Duodenal mucosa (tissue), 2 donors: ENCODE results near the gene RALGAPA1.

Source experiments
- H3K27ac ChIP-seq: one replicate; pipeline ENCODE4 v1.7.0; 2013; ENCODE audit warnings: low read depth, low read length
- H3K27me3 ChIP-seq, 2 donors: one replicate each; pipeline ENCODE4 v1.7.0; 2013; ENCODE audit warnings: low read length in 2 of 2, control low read depth in 1 of 2; ENCODE audit not compliant: insufficient read depth in 2 of 2, control insufficient read depth in 1 of 2
- H3K36me3 ChIP-seq, 2 donors: one replicate each; pipeline ENCODE4 v1.7.0; 2013; ENCODE audit warnings: low read length in 2 of 2, control low read depth in 1 of 2; ENCODE audit not compliant: insufficient read depth in 2 of 2, control insufficient read depth in 1 of 2
- H3K4me1 ChIP-seq, 2 donors: one replicate each; pipeline ENCODE4 v1.7.0; 2013; ENCODE audit warnings: low read length in 2 of 2, control low read depth in 1 of 2; ENCODE audit not compliant: insufficient read depth in 2 of 2, control insufficient read depth in 1 of 2
- H3K4me3 ChIP-seq, 2 donors: one replicate each; pipeline ENCODE4 v1.7.0; 2013; ENCODE audit warnings: low read length in 2 of 2, low read depth in 1 of 2
- H3K9ac ChIP-seq, 2 donors: one replicate each; pipeline ENCODE4 v1.7.0; 2013; ENCODE audit warnings: low read length in 2 of 2, low read depth in 1 of 2
- H3K9me3 ChIP-seq, 2 donors: one replicate each; pipeline ENCODE4 v1.7.0; 2013; ENCODE audit warnings: low read length in 2 of 2, control low read depth in 1 of 2; ENCODE audit not compliant: control insufficient read depth in 1 of 2

Gene RALGAPA1

GRCh38 chr14:35766700-35767082, 42.4 kb downstream of the RALGAPA1 start:
- no peaks in the 10 kb centered on the region for H3K27me3 ChIP-seq
- H3K9me3 ChIP-seq: no peaks in the 10 kb centered on the region
- no peaks in the 10 kb centered on the region for H3K4me1 ChIP-seq
- H3K4me3 ChIP-seq: no peak overlapping the region
- H3K9ac ChIP-seq: no peak overlapping the region
- peaks cover 4 to 15% of the 10 kb centered on the region in 2 donors for H3K36me3 ChIP-seq
- H3K27ac ChIP-seq: no peak overlapping the region

- Histone ChIP-seq H3K9ac (no peak overlapping the region), H3K4me3 (no peak overlapping the region), H3K9me3 (no peaks in the 10 kb centered on the region), H3K36me3 (peaks cover 4 to 15% of the 10 kb centered on the region in 2 donors), H3K27ac (no peak overlapping the region), H3K4me1 (no peaks in the 10 kb centered on the region), H3K27me3 (no peaks in the 10 kb centered on the region)
Observed at GRCh38 chr14:35766036-35766699, 42.9 kb downstream of the RALGAPA1 start.

DNA sequence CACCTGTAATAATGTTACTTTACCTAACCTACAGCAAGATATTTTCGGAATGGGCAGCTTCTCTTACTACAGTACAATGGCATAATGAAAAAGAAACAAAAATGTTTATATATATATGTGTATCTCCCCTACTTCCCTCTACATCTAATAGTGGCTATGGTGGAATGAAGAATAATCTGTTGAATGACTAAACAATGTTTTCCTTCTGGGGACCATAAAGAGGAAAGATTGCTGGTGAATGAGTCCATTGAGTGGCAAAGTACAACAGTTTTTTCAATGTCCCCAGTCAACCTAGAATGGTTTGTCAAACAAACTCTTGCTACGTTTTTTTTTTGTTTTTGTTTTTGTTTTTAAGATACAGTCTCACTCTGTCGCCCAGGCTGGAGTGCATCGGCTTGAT, 47.2 kb downstream of the RALGAPA1 start:
- no peaks in the 10 kb centered on the region for H3K27me3 ChIP-seq
- H3K9ac ChIP-seq: no peak overlapping the region
- H3K4me3 ChIP-seq: no peak overlapping the region
- H3K36me3 ChIP-seq: peaks cover 4 to 20% of the 10 kb centered on the region in 2 donors
- H3K27ac ChIP-seq: no peak overlapping the region
- H3K9me3 ChIP-seq: no peaks in the 10 kb centered on the region
- no peaks in the 10 kb centered on the region for H3K4me1 ChIP-seq

DNA sequence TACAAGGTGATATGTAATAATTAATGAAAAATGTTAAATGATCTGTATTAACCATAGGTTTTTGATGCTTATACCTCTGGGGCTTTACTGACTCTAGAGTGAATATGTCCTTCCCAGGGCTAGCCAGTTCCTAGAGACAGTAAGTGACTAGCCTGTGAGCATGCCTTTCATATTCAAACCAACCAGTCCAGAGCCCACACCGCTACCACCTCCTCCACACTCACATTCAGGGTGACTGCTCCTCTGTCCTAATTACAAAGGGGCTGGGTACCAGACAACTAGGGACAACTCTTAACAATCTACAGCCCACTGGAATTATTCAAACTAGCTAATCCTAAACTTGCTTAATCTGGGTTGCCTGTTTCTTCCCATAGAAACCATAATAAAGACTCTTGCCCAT, 49.0 kb downstream of the RALGAPA1 start:
- H3K4me3 ChIP-seq: no peak overlapping the region
- H3K36me3 ChIP-seq: peaks cover 5 to 25% of the 10 kb centered on the region in 2 donors
- no peak overlapping the region for H3K9ac ChIP-seq
- no peak overlapping the region for H3K27ac ChIP-seq
- no peaks in the 10 kb centered on the region for H3K4me1 ChIP-seq
- H3K27me3 ChIP-seq: no peaks in the 10 kb centered on the region
- no peaks in the 10 kb centered on the region for H3K9me3 ChIP-seq

- Histone ChIP-seq H3K9ac (no peak overlapping the region), H3K27ac (no peak overlapping the region), H3K9me3 (no peaks in the 10 kb centered on the region), H3K4me1 (no peaks in the 10 kb centered on the region), H3K27me3 (no peaks in the 10 kb centered on the region), H3K36me3 (peaks cover 5 to 38% of the 10 kb centered on the region in 2 donors), H3K4me3 (no peak overlapping the region)
Observed at GRCh38 chr14:35758523-35759129, 50.5 kb downstream of the RALGAPA1 start.

- Histone ChIP-seq H3K27me3 (no peaks in the 10 kb centered on the region), H3K9me3 (no peaks in the 10 kb centered on the region), H3K9ac (no peak overlapping the region), H3K27ac (no peak overlapping the region), H3K4me3 (no peak overlapping the region), H3K4me1 (no peaks in the 10 kb centered on the region), H3K36me3 (peaks cover 13 to 58% of the 10 kb centered on the region in 2 donors)
Observed at GRCh38 chr14:35754671-35755070, 54.4 kb downstream of the RALGAPA1 start.

- Histone ChIP-seq H3K9me3 (no peaks in the 10 kb centered on the region), H3K27me3 (no peaks in the 10 kb centered on the region), H3K27ac (no peak overlapping the region), H3K4me1 (no peaks in the 10 kb centered on the region), H3K4me3 (no peak overlapping the region), H3K36me3 (peaks cover 13 to 52% of the 10 kb centered on the region in 2 donors), H3K9ac (no peak overlapping the region)
Observed at GRCh38 chr14:35752380-35752779, 56.7 kb downstream of the RALGAPA1 start.

- Histone ChIP-seq H3K4me3 (no peak overlapping the region), H3K36me3 (peaks cover 8 to 46% of the 10 kb centered on the region in 2 donors), H3K9me3 (no peaks in the 10 kb centered on the region), H3K27me3 (no peaks in the 10 kb centered on the region), H3K4me1 (no peaks in the 10 kb centered on the region), H3K9ac (no peak overlapping the region), H3K27ac (no peak overlapping the region)
Observed at GRCh38 chr14:35750202-35750904, 58.7 kb downstream of the RALGAPA1 start.

- H3K9me3 ChIP-seq: no peaks in the 10 kb centered on the region
- H3K4me3 ChIP-seq: no peak overlapping the region
- H3K36me3 ChIP-seq: peaks cover 3 to 27% of the 10 kb centered on the region in 2 donors
- no peak overlapping the region for H3K27ac ChIP-seq
- H3K27me3 ChIP-seq: no peaks in the 10 kb centered on the region
- H3K9ac ChIP-seq: no peak overlapping the region
- no peaks in the 10 kb centered on the region for H3K4me1 ChIP-seq
Observed at GRCh38 chr14:35747379-35747778, 61.7 kb downstream of the RALGAPA1 start.

- H3K4me3 ChIP-seq: no peak overlapping the region
- H3K36me3 ChIP-seq: peaks cover 0 to 20% of the 10 kb centered on the region in 2 donors
- H3K9me3 ChIP-seq: no peaks in the 10 kb centered on the region
- no peaks in the 10 kb centered on the region for H3K27me3 ChIP-seq
- H3K9ac ChIP-seq: no peak overlapping the region
- H3K4me1 ChIP-seq: no peaks in the 10 kb centered on the region
- no peak overlapping the region for H3K27ac ChIP-seq
Observed at GRCh38 chr14:35742442-35742841, 66.7 kb downstream of the RALGAPA1 start.
